CD4-positive, alpha-beta T cell treated with Interleukin-1 beta for 1 hour (primary cell): ENCODE data around the gene FBXW8.
A peak's percentile ranks its signal among the peaks of the same experiment; 100 is the strongest.

Experiments used
- DNase-seq, 2 donors: peaks; one replicate each; pipeline ENCODE4 v3.0.0-alpha.2; 2020 to 2022

The FBXW8 gene

DNA sequence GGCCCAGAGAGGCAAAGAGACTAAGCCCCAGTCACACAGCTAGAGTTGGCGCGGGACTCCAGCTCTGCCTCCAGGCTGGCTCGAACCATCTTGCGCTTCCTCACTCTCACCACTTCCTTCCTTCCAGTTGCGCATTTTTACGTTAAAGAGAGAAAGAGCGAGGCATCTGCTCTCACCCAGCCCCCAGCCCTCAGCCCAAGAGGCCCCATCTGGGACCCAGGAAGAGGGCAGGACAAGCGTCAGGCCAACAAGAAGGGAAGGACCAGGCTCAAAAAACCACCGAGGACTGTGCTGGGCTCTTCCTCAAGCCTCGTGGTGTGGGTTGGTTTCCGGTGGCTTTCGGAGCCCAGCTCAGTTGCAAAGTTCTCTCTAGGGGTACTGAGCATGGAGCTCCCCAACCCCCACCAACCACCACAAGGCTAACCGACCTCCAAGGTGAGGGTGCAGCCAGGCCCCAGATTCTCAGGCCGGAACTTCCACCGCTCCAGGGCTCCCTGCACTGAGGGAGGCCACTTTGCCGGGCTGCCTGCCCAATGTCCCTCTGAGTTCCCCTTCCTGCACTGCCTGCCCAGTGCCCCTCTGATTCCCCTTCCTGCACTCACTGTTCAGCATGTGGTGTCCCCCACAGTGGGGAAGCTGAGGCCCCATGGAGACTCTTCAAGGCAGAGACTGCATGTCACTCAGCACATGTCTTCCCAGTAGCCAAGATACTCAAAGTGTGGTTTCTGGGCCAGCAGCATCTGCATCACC lies 152.6 kb downstream of the FBXW8 start:
- DNase-seq: peak; percentile 47 to 59

DNA sequence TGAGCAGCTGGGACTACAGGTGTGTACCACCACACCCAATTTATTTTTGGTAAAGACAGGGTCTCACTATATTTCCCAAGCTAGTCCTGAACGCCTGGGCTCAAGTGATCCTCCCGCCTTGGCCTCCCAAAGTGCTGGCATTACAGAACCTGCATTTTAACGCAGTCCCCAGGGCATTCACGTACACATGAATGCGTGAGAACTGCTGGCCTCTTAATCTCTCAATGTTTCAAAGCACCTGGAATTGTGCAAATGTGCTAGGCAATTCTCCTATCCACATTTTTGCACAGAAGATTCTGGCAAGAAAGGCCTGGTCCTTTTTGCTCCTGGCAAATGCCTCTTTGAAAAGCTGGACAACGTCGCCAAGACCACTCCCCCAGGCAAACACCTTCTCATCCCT lies 153.3 kb downstream of the FBXW8 start:
- no peak for DNase-seq

DNA sequence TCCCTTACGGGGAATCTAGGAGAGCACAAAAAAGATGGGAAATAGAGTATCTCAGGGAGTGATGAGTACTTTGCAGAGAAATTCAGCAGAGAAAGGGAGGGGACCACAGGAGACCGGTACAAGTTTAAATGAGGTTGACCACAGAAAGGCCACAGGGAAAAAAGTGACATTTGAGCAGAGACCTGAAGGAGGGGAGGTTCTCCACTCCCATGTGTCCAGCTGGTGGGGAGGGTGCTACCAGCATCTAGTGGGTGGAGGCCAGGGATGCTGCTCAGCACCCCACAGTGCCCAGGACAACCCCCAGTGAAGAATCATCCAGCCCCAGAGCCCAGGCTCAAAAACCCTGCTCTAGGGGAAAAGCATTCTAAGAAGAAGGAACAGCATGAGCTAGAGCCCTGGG lies 153.8 kb downstream of the FBXW8 start:
- no peak for DNase-seq

DNA sequence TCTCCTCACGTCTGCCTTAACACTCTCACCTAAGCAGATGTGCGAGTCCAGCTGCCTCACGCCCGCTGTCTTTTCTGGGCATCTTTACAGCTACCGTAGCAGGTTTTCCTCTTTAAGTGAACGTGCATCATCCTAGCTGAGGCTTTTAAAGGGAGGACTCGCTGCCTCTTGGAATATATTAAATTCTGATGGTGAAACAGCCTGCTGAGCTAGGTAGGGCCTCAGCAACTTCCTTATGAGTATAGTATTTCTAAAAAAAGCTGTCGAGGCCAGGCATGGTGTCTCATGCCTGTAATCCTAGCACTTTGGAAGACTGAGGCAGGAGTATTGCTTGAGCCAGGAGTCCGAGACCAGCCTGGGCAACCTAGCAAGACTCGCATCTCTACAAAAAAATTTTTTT lies 156.3 kb downstream of the FBXW8 start:
- DNase-seq: no peak

DNA sequence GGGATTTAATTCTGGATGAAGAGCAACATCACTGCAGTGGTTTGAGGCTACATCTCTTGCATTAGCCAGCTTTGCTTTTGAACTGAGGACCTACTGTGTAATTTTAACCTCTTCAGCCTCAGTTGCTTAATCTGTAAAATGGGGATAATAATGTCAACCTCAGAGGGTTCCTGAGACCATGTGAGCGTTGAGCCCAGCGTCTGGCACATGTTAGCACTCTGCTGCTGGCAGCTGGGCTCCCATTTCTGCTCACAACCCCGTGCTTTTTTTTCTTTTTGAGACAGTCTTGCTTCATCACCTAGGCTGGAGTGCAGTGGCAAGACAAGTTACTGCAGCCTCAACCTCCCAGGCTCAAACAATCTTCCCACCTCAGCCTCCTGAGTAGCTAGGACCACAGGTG lies 156.9 kb downstream of the FBXW8 start:
- no peak for DNase-seq

DNA sequence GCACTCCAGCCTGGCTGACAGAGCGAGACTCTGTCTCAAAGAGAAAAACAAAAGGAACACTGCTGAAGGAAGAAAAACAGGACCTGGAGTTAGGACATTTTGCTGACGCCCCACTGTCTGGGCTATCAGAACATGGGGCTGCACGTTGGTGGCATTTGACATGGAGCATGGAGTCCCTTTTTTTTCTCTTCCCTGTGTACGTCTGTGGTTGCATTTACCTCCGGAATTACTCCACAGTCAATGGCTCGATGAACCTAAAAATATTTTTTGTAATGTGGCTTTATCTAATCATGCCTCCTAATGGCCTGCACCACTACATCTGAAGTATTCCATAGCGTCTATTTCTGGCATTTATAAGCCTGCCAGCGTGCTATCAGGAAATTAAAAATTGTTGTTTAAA lies 157.7 kb downstream of the FBXW8 start:
- DNase-seq: no peak

DNA sequence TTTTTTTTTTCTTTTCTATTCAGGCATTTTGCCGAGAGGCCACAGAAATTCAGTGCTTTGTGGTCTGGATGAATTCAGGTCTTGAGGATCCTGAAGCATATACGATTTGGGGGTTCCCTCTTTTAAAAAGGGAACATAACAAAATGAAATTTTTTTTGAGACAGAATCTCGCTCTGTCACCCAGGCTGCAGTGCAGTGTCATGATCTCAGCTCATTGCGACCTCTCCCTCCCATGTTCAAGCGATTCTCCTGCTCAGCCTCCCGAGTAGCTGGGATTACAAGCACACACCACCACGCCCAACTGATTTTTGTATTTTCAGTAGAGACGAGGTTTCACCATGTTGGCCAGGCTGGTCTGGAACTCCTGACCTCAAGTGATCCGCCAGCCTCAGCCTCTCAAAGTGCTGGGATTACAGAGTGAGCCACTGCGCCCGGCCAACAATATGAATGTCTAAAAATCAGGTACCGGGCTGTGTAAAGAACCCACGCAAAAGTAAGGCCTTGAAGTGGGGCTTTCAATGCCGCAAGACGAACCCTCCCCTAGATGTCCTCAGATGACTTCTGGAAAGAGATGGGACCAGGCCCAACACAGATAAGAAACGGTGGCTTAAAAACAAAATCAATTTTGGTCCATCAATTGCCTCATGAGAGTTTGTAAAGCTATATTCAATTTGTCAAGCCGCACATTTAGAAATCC lies 158.5 kb downstream of the FBXW8 start:
- DNase-seq: peak in 1 of 2 donors; percentile 9

DNA sequence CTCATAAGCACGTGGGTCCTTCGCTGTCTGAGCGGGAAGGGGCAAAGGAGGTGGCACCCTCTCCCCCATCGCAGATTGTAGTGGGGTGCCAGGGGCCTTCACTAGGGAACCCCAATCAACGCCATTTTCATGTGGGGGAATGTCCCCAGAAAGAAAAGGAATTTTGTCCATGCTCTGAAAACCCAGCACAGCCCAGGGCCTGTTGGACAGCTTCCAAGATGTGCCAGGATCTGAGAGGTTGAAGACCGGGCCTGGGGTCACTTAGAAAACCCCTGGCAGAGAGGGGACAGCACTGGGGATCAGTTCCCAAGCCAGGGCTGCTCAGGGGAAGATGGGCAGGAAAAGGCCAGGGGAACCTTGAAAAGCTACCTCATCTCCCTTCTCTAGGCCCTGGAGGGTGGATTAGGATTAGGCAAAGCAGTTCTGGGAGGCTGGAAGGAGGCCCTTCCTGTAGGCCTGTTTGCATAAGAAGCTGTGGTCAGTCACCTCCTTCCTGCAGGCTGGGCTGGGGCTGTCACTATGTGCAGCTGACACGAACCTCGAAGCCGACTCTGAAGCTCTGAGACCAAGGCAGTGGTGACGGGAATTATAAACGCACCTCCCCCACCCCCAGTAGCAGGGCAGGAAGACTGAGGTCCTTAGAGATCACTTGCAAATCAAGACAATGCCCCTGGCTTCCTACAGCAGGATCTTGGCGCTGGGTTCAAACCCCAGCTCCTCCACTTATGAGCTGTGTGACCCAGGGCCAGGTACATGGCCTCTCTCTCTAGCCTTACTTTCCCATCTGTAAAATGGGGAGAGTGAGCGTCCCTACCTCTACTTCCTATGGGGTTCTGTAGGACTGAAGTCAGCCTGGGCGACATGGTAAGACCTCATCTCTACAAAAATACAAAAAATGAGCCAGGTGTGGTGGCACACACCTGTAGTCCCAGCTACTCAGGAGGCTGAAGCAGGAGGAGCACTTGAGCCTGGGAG lies 159.5 kb downstream of the FBXW8 start:
- peak in 1 of 2 donors; percentile 31 for DNase-seq

DNA sequence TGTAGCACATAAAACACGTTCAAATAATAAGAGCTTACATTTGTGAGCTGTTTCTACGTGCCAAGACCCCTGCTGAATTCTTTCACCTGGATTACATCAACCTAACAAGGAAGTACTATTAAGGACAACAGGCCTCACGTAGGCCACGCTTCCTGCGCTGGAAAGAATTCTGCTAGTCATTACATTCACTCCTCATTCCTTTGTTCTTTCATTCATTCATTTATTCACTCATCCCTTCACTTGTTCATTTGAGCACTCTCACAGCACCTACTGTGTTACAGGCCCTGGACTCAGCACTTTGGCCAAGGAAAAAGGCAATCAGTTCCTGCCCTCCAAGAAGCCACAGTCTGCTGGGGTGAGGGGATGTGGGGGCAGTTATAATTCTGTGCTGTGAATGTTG lies 160.3 kb downstream of the FBXW8 start:
- no peak for DNase-seq

DNA sequence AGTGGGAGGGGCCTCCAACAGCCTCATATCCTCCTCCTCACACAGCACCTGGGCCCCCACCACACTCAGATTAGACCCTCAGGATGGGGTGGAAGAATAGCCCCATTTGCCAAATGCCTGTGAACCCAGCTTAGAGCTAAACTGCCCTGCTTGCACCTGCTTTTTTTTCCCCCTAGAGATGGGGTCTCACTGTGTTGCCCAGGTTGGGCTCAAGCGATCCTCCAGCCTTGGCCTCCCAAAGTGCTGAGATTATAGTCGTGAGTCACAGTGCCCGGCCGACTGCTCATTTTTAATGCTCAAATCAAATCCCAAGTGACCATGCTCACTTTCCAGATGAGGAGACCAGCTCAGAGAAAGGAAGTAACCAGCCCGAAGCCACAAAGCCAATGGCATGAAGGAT lies 161.4 kb downstream of the FBXW8 start:
- DNase-seq: no peak

DNA sequence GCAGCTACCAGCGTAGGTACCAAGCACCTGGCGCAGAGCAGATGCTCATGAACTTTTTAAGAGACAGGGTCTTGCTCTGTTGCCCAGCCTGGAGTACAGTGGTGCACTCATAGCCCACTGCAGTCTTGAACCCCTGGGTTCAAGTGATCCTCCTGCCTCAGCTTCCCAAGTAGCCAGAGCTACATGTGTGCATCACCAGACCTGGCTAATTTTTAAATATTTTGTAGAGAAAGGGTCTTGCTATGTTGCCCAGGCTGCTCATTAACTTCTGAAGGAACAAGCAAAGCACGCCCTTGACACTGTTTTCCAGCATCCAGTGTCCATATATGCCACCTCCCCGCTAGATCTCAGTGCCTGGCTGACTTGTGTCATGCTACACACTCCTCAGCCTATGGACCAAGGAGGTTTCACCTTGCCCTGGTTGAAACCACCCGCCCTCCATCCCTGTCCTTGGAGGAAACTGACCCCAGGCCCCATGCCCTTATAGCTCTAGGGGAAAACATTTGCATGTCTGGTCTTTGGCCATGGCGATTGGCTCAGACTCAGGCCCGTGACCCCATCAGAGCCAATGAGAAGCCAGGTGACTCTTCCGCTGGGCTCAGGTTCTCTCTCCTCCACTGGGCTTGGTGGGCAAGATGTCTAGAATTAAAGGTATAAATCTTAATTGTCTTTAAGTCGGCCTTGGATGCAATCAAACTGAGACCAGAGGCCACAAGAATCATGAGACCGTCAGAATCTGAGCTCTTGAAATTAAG lies 162.2 kb downstream of the FBXW8 start:
- DNase-seq: no peak

DNA sequence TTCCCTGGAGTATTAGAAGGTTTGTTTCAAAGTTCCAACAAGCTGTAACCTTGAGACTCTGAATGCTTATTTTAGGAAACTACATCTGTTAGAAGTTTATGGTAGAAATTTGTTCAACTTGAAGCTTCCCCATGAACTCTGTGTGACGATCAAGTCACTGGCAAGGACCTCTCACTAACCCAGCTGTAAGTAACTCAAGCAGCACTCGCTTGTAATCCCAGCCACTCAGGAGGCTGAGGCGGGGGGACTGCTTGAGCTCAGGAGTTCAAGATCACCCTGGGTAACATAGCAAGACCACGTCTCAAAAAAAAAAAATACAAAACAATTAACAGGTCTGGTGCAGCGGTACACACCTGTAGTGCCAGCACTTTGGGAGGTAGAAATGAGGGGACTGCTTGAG lies 162.9 kb downstream of the FBXW8 start:
- no peak for DNase-seq

DNA sequence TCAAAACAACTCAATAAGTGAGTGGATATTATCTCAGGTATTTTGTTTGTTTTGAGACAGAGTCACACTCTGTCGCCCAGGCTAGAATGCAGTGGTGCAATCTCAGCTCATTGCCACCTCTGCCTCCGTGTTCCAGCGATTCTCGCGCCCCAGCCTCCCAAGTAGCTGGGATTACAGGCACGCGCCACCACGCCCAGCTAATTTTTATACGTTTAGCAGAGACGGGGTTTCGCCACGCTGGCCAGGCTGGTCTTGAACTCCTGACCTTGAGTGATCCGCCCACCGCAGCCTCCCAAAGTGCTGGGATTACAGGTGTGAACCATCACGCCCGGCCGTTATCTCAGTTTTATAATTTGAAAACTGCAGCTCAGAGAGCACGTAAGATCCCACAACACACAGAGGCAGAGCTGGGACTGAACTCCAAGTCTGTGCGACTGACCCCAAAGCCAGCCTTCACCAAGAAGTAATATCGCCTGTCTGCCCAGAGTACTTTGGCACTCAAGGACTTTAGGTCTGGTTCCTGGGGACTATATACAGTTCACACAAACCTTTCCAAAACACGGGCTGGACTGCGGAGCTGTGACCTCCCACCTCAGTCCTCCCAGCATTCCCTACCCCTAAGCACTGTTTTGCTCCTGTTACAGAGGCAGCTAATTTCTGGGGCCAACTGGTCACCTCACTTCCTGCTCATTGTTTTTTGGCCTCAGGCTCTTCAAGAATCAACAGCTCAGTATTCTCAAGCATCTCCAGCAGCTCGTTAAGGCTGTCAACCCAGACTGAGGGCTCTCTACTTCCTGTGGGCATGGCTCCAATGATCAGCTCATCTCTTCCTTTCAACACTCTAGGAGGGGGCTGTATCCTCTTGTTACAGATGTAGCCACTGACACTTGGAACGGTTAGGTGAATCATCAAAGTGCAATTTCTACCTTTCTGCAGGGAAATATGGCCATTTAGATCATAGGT lies 165.9 kb downstream of the FBXW8 start:
- DNase-seq: no peak

DNA sequence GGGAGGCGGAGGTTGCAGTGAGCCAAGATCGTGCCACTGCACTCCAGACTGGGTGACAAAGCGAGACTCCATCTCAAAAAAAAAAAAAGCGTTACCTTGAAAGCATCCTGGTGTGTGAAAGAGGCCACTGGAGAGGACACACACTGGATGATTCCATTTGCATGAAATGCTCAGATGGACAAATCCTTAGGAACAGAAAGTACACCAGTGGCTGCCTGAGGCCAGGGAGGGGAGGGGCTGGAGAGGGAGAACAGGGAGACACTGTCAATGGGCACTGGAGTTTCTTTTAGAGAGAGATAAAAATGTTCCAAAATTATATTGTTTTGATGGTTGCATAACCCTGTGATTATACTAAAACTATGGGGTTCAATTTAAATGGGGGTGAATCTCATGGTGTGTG lies 168.7 kb downstream of the FBXW8 start:
- DNase-seq: no peak

DNA sequence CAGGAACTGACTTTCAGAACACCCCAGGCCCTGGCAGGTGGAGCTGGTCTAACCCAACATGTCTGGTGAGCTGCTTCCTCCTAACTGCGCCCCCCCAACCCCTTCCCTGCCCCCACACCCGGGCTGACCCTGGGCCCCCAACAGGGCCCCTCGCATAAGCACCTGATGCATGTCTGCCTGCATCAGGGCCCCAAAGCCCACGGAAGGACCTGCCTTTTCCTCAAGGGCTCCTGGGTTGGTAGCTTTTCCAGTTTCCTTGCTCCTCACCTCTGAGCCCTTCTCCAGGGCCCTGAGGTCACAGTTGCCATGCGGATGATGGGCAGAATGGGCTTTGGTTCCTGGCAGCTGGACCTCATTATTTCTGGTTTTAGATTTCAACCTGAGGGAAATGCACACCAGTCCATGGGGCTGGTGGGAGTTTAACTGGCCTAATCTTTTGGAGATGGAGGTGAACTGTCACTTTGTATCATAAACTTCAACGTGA lies 170.0 kb downstream of the FBXW8 start:
- no peak for DNase-seq
